Kidney (tissue), 14 donors: ENCODE data around the gene EGFL6. TPM values are rescaled to one million over a fixed set of nuclear protein-coding genes. Genes with fewer than 3 reads are reported as not detected.

ENCODE experiments used
- DNase-seq, 5 donors: peaks; one replicate each; pipeline ENCODE4 v3.0.0-alpha.2; 2013 to 2020
- FAIRE-seq: peaks from 2 replicates; lab custom pipeline; 2012; peaks lifted over from hg19 to GRCh38; lab: Jason Lieb, UNC
- H3K27ac ChIP-seq, 2 donors: one replicate each; pipeline ENCODE4 v1.7.0; 2013; ENCODE audit warnings: low read depth in 2 of 2, low read length in 2 of 2, inconsistent platforms in 1 of 2
- H3K27me3 ChIP-seq: one replicate; pipeline ENCODE4 v1.7.1; 2013; ENCODE audit warnings: low read length, inconsistent platforms; ENCODE audit not compliant: control insufficient read depth, insufficient read depth
- H3K36me3 ChIP-seq, 3 donors: one replicate each; pipeline versions ENCODE4 v1.7.0 to v1.7.1; 2013; ENCODE audit warnings: low read length in 3 of 3, control low read depth in 1 of 3, inconsistent platforms in 1 of 3; ENCODE audit not compliant: insufficient read depth in 3 of 3, control insufficient read depth in 2 of 3
- H3K4me1 ChIP-seq, 3 donors: one replicate each; pipeline versions ENCODE4 v1.7.0 to v1.7.1; 2013; ENCODE audit warnings: low read length in 3 of 3, inconsistent platforms in 1 of 3, low read depth in 1 of 3; ENCODE audit not compliant: control insufficient read depth in 2 of 3, insufficient read depth in 2 of 3
- H3K4me3 ChIP-seq, 3 donors: one replicate each; pipeline versions ENCODE4 v1.7.0 to v1.8.1; 2013; ENCODE audit warnings: low read length in 3 of 3, control low read depth in 1 of 3, inconsistent platforms in 1 of 3
- H3K9ac ChIP-seq, 3 donors: one replicate each; pipeline versions ENCODE4 v1.7.0 to v1.7.1; 2013; ENCODE audit warnings: low read length in 3 of 3, control low read depth in 1 of 3, inconsistent platforms in 1 of 3
- H3K9me3 ChIP-seq, 3 donors: one replicate each; pipeline versions ENCODE4 v1.7.0 to v1.7.1; 2013; ENCODE audit warnings: low read length in 3 of 3, control low read depth in 1 of 3, inconsistent platforms in 1 of 3; ENCODE audit not compliant: control insufficient read depth in 2 of 3, insufficient read depth in 1 of 3
- CTCF ChIP-seq: IDR thresholded peaks from 3 replicates; pipeline ENCODE4 v1.5.1; 2012; ENCODE audit warnings: mild to moderate bottlenecking, moderate library complexity, borderline replicate concordance; ENCODE audit not compliant: insufficient read depth; ENCODE audit errors: extremely low read depth
- intact Hi-C: fragments of 100-400 bp; cut with DNase I; formaldehyde crosslinking; loops from one replicate; pipeline ENCODE4 v1.11.1; 2022
- polyA plus RNA-seq: library from polyadenylated mRNA; stranded (reverse); fragments of 350-450 nt; fragmentation: Illumina TruSeq; extraction: RNeasy Lipid Tissue Mini Kit (QIAGEN cat#74804); gene quantifications from one replicate; pipeline ENCODE4 v1.2.3, GENCODE V29; 2014; ENCODE audit warnings: low read depth, low replicate concordance; ENCODE audit not compliant: insufficient read depth
- total RNA-seq: library from RNA; stranded (reverse); fragmentation: NEBNext Ultra II Directional; extraction: Animal tissue kit (Norgen Biotek cat#: 25700); gene quantifications from one replicate; pipeline ENCODE4 v1.2.1, GENCODE V29; 2021
- donor health status: control.
- donor health status: control.
- donor health status: control.
- donor health status: control.
- donor health status: control.
- donor health status: DM: yes; HTN: yes; CAD: no.
- donor health status: Normal renal cell carcinoma (clear cell type).

The EGFL6 gene
- total and polyA plus RNA-seq, 2 donors from 2014 or later = 0.43 TPM; not detected in 1

- Histone ChIP-seq H3K27me3 (peaks cover 4% of the 10 kb centered on the region), H3K9me3 (no peaks in the 10 kb centered on the region), H3K36me3 (peaks cover 2 to 4% (median 3%) of the 10 kb centered on the region in 3 donors), H3K9ac (no peak overlapping the region), H3K4me1 (no peaks in the 10 kb centered on the region), H3K4me3 (no peak overlapping the region), H3K27ac (no peak overlapping the region)
- intact Hi-C loops = loop anchor here (10.0 kb wide), 1 partner anchor 376 kb away; no protein-coding TSS in a partner anchor
- peak; percentile 98 for FAIRE-seq
- peak in 2 of 5 donors; percentile 67 to 71 for DNase-seq
- TF ChIP-seq CTCF = peak; percentile 60
Observed at GRCh38 chrX:13658602-13659001, 89.2 kb downstream of the EGFL6 start.

GRCh38 chrX:13659063-13659462, 89.7 kb downstream of the EGFL6 start:
- Histone ChIP-seq H3K27ac (no peak overlapping the region), H3K36me3 (peaks cover 2 to 4% (median 4%) of the 10 kb centered on the region in 3 donors), H3K27me3 (peaks cover 5% of the 10 kb centered on the region), H3K4me1 (no peaks in the 10 kb centered on the region), H3K9ac (no peak overlapping the region), H3K4me3 (no peak overlapping the region), H3K9me3 (no peaks in the 10 kb centered on the region)
- intact Hi-C loops = loop anchor here (10.0 kb wide), 1 partner anchor 376 kb away; no protein-coding TSS in a partner anchor
- TF ChIP-seq CTCF = no peak
- FAIRE-seq (no peak), DNase-seq (no peak)

GRCh38 chrX:13661735-13662288, 92.4 kb downstream of the EGFL6 start:
- no peak overlapping the region for H3K27ac ChIP-seq

More at GRCh38 chrX:13661735-13662288, 92.4 kb downstream of the EGFL6 start:
- TF ChIP-seq CTCF = no peak
- Histone ChIP-seq H3K4me1 (no peaks in the 10 kb centered on the region), H3K9ac (no peak overlapping the region), H3K27me3 (peaks cover 8% of the 10 kb centered on the region), H3K36me3 (peaks cover 0 to 4% (median 2%) of the 10 kb centered on the region in 3 donors), H3K4me3 (no peak overlapping the region), H3K9me3 (no peaks in the 10 kb centered on the region)
- DNase-seq (no peak), FAIRE-seq (no peak)
- intact Hi-C loops = no loop called here
